ENCODE data around the gene INPP5E. TPM values are rescaled to one million over a fixed set of nuclear protein-coding genes. Genes with fewer than 3 reads are reported as not detected.

The INPP5E gene
- total and polyA plus RNA-seq, 2 donors (not counting 1 experiment from before 2014, with no cell fraction given), result 3.9 to 7.8 TPM

DNA sequence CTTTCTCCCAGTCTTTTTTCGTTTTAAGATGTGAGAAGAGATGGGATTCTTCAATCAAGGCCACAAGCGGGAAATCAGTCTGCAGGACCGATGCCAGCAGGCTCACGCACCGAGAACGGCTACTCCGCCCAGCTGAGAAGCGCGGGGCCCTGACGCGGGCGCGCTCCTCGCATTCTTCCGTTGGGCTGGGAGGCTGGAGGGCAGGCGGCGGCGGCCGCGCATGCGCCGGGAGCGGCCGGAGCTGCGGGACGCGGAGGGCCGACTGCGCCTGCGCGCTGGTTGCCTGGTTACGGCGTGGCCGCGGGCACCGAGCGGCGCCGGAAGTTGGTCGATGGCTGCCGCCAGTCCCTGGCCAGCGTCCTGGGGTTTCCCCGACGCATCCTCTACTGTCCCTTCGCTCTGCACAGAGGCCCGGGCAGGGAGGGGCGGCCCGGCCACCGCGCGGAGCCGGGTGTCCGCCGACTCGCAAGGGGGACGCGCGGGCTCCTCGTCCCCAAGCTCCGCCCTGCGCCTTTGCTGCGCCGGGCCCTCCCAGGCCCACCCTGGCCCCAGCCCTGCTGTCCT, 44.0 kb upstream of the INPP5E start:
- no peaks in the 10 kb centered on the region for H3K27me3 ChIP-seq (ENCODE audit: control insufficient read depth, insufficient read depth, low read length)
- H3K9ac ChIP-seq (ENCODE audit: insufficient read depth, low read length), result peak overlapping the region; percentile 87
- H3K79me2 ChIP-seq (ENCODE audit: control insufficient read depth, insufficient read depth, low read length), result peaks cover 37% of the 10 kb centered on the region
- peaks cover 2% of the 10 kb centered on the region for H3K4me1 ChIP-seq (ENCODE audit: control insufficient read depth, extremely low read depth, insufficient read depth, low read length)
- DNase-seq (ENCODE audit: low read depth in 2 of 2), result peak; percentile 67 to 84
- no peak for TF ChIP-seq EZH2 (IDR thresholded peaks at IDR 0.05; ENCODE audit: low read length, missing control alignments)
- TF ChIP-seq, protein P1, sequence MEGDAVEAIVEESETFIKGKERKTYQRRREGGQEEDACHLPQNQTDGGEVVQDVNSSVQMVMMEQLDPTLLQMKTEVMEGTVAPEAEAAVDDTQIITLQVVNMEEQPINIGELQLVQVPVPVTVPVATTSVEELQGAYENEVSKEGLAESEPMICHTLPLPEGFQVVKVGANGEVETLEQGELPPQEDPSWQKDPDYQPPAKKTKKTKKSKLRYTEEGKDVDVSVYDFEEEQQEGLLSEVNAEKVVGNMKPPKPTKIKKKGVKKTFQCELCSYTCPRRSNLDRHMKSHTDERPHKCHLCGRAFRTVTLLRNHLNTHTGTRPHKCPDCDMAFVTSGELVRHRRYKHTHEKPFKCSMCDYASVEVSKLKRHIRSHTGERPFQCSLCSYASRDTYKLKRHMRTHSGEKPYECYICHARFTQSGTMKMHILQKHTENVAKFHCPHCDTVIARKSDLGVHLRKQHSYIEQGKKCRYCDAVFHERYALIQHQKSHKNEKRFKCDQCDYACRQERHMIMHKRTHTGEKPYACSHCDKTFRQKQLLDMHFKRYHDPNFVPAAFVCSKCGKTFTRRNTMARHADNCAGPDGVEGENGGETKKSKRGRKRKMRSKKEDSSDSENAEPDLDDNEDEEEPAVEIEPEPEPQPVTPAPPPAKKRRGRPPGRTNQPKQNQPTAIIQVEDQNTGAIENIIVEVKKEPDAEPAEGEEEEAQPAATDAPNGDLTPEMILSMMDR (conservative IDR thresholded peaks at IDR 0.05 in 1 of 2, IDR thresholded peaks at IDR 0.05 in 1 of 2; ENCODE audit: low read depth in 1 of 2, low read length in 2 of 2), result no peak
- H3K27ac ChIP-seq (ENCODE audit: insufficient read depth, low read length), result peak overlapping the region; percentile 98
- no peaks in the 10 kb centered on the region for H4K20me1 ChIP-seq (ENCODE audit: control insufficient read depth, extremely low read depth, insufficient read depth, low read length)
- H3K9me3 ChIP-seq (ENCODE audit: control insufficient read depth, insufficient read depth, low read depth, low read length), result no peaks in the 10 kb centered on the region
- H3K4me3 ChIP-seq (replicated peaks in 1 of 4; ENCODE audit: control extremely low read depth in 1 of 4, insufficient read depth in 1 of 4, low read depth in 3 of 4, low read length in 4 of 4), result peak overlapping the region; percentile 63 to 73 (median 72)
- H3K36me3 ChIP-seq (ENCODE audit: control insufficient read depth, insufficient read depth, low read length), result no peaks in the 10 kb centered on the region
- H2AFZ ChIP-seq (ENCODE audit: low read length), result peak overlapping the region; percentile 91
- peak overlapping the region; percentile 98 for H3K4me2 ChIP-seq (ENCODE audit: extremely low read depth, insufficient read depth, low read length)

DNA sequence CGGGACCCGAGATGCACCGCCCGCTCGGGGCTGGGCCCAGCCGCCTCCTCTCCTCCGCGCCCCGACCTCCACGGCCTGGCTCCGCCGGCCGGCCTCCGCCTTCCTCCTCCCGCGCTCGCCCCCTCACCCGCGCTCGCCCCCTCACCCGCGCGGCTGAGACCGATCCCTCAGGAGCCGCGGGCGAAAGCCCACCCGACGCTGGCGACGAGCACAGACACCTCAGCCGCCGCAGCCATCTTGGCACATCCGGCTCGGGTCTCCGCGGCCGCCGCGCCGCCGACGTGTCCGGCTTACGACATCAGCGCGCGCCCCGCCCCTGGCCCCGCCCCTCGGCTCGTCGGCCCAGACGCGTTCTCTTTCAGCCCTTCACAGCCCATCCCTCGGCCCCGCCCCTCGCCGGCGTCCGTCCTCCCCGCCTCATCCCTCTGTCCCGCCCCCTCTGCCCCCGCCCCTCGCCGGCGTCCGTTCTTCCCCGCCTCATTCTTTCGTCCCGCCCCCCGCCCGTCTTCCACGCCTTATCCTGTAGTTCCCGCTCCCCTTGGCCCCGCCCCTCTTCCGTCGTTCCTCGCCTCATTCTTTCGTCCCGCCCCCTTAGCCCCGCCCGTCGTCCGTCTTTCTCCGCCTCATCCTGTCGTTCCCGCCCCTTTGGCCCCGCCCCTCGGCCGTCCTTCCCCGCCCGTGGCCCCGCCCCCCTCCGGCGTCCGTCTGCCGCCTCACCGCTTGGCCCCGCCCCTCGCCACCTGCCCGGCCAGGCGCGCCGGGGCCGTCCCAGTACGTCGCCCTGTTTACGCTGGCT, 43.3 kb upstream of the INPP5E start, which contains the start of gene SEC16A:
Gene SEC16A (minus strand): TSS at position 248 of the 796 bp plus-strand sequence. CDS start 5,425 bp downstream, outside the sequence.
- H3K27me3 ChIP-seq (ENCODE audit: control insufficient read depth, insufficient read depth, low read length), result no peaks in the 10 kb centered on the region
- peaks cover 2% of the 10 kb centered on the region for H3K4me1 ChIP-seq (ENCODE audit: control insufficient read depth, extremely low read depth, insufficient read depth, low read length)
- TF ChIP-seq, protein P1 (conservative IDR thresholded peaks at IDR 0.05 in 1 of 2, IDR thresholded peaks at IDR 0.05 in 1 of 2; ENCODE audit: low read depth in 1 of 2, low read length in 2 of 2), result no peak
- TF ChIP-seq EZH2 (IDR thresholded peaks at IDR 0.05; ENCODE audit: low read length, missing control alignments), result no peak
- H3K4me3 ChIP-seq (replicated peaks in 1 of 4; ENCODE audit: control extremely low read depth in 1 of 4, insufficient read depth in 1 of 4, low read depth in 3 of 4, low read length in 4 of 4), result peak within 1 kb of the TSS; percentile 82 to 97 (median 90)
- peak within 1 kb of the TSS; percentile 99 for H3K9ac ChIP-seq (ENCODE audit: insufficient read depth, low read length)
- no peaks in the 10 kb centered on the region for H4K20me1 ChIP-seq (ENCODE audit: control insufficient read depth, extremely low read depth, insufficient read depth, low read length)
- peaks cover 1% of the 10 kb centered on the region for H3K36me3 ChIP-seq (ENCODE audit: control insufficient read depth, insufficient read depth, low read length)
- peak within 1 kb of the TSS; percentile 91 for H2AFZ ChIP-seq (ENCODE audit: low read length)
- peaks cover 44% of the 10 kb centered on the region for H3K79me2 ChIP-seq (ENCODE audit: control insufficient read depth, insufficient read depth, low read length)
- peak; percentile 93 to 99 for DNase-seq (ENCODE audit: low read depth in 2 of 2)
- H3K27ac ChIP-seq (ENCODE audit: insufficient read depth, low read length), result peak within 1 kb of the TSS; percentile 99
- H3K4me2 ChIP-seq (ENCODE audit: extremely low read depth, insufficient read depth, low read length), result peak within 1 kb of the TSS; percentile 98
- no peaks in the 10 kb centered on the region for H3K9me3 ChIP-seq (ENCODE audit: control insufficient read depth, insufficient read depth, low read depth, low read length)

DNA sequence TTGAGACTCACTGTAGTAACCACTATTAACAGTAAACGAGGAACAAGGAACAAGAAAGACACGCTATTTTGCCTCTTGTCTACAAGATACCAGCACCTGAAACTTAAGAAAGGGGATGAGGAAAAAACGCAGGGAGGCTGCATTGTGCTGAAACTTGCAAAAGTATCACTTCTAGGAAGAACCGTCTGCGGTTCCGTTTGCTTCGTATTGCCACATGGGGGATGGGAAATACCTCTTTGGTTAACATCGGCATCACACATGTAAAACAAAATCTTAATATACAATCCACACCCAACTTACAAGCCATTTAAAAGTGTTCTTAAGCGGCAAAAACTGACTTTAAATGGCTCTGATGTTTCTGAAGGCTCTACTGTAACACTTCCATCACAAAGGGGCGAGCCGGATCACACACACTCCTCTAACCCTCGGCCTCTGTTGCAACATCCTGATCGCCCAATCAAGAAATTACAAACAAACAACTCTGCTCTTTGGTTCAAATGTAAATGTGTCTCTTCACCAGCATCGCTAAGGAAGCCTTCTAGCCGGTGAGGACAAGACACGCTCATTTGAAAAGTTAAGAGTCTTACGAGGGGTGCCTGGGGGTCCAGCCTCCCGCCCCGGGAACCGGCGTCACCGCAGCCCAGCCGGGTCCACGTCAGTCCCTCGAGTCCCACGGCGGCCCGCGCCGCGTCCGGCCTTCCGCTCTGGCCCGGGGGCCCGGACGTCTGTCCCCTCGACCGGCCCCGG, 42.6 kb upstream of the INPP5E start:
- Histone ChIP-seq H3K4me3 (replicated peaks in 1 of 4; ENCODE audit: control extremely low read depth in 1 of 4, insufficient read depth in 1 of 4, low read depth in 3 of 4, low read length in 4 of 4) (peak overlapping the region; percentile 82 to 97 (median 90)), H3K9me3 (ENCODE audit: control insufficient read depth, insufficient read depth, low read depth, low read length) (no peaks in the 10 kb centered on the region), H3K9ac (ENCODE audit: insufficient read depth, low read length) (peak overlapping the region; percentile 99), H3K27ac (ENCODE audit: insufficient read depth, low read length) (peak overlapping the region; percentile 99), H3K27me3 (ENCODE audit: control insufficient read depth, insufficient read depth, low read length) (no peaks in the 10 kb centered on the region), H4K20me1 (ENCODE audit: control insufficient read depth, extremely low read depth, insufficient read depth, low read length) (no peaks in the 10 kb centered on the region), H3K4me1 (ENCODE audit: control insufficient read depth, extremely low read depth, insufficient read depth, low read length) (peaks cover 2% of the 10 kb centered on the region), H3K36me3 (ENCODE audit: control insufficient read depth, insufficient read depth, low read length) (peaks cover 1% of the 10 kb centered on the region), H3K4me2 (ENCODE audit: extremely low read depth, insufficient read depth, low read length) (peak overlapping the region; percentile 98), H3K79me2 (ENCODE audit: control insufficient read depth, insufficient read depth, low read length) (peaks cover 51% of the 10 kb centered on the region), H2AFZ (ENCODE audit: low read length) (no peak overlapping the region)
- peak; percentile 31 to 53 for DNase-seq (ENCODE audit: low read depth in 2 of 2)
- TF ChIP-seq, protein P1 (conservative IDR thresholded peaks at IDR 0.05 in 1 of 2, IDR thresholded peaks at IDR 0.05 in 1 of 2; ENCODE audit: low read depth in 1 of 2, low read length in 2 of 2), result no peak
- TF ChIP-seq EZH2 (IDR thresholded peaks at IDR 0.05; ENCODE audit: low read length, missing control alignments), result no peak
